Liver (tissue), 3 donors: ENCODE measurements around the gene GCNT4.

Experiments used
- EGR1 ChIP-seq, 2 donors: IDR thresholded peaks; 2 replicates each; pipeline ENCODE4 v1.6.1; 2016 to 2018; ENCODE audit warnings: antibody characterized with exemption in 2 of 2, low read depth in 2 of 2
- GABPA ChIP-seq, 2 donors: IDR thresholded peaks in 1 of 2; conservative IDR thresholded peaks in 1 of 2; 2 replicates each; pipeline ENCODE4 v1.6.1; 2016; ENCODE audit warnings: antibody characterized with exemption in 2 of 2, mild to moderate bottlenecking in 1 of 2, moderate library complexity in 1 of 2
- HNF4G ChIP-seq: IDR thresholded peaks from 2 replicates; pipeline ENCODE4 v1.6.1; 2016; ENCODE audit warnings: antibody characterized with exemption
- JUND ChIP-seq, 2 donors: IDR thresholded peaks; 2 replicates each; pipeline ENCODE4 v1.6.1; 2016; ENCODE audit warnings: antibody characterized with exemption in 2 of 2
- RAD21 ChIP-seq, 2 donors: IDR thresholded peaks; 2 replicates each; pipeline ENCODE4 v1.6.1; 2016; ENCODE audit warnings: antibody characterized with exemption in 2 of 2, mild to moderate bottlenecking in 2 of 2
- RXRA ChIP-seq, 2 donors: IDR thresholded peaks; 2 replicates each; pipeline ENCODE4 v1.6.1; 2017 to 2018; ENCODE audit warnings: antibody characterized with exemption in 2 of 2, mild to moderate bottlenecking in 1 of 2
- SP1 ChIP-seq: IDR thresholded peaks from 2 replicates; pipeline ENCODE4 v1.6.1; 2018; ENCODE audit warnings: antibody characterized with exemption, mild to moderate bottlenecking
- TAF1 ChIP-seq: conservative IDR thresholded peaks from 2 replicates; pipeline ENCODE4 v1.6.1; 2016; ENCODE audit warnings: antibody characterized with exemption, mild to moderate bottlenecking
- YY1 ChIP-seq: IDR thresholded peaks from 2 replicates; pipeline ENCODE4 v1.6.1; 2016; ENCODE audit warnings: antibody characterized with exemption, mild to moderate bottlenecking
- TF ChIP-seq, protein P1 (sequence below): fragments of 150-350 bp; IDR thresholded peaks from 2 replicates; pipeline ENCODE4 v1.5.1; 2017; ENCODE audit warnings: improper control_type of control experiment, low read depth, low read length; ENCODE audit not compliant: missing input control
- TF ChIP-seq, protein P2 (sequence below): IDR thresholded peaks from 2 replicates; pipeline ENCODE4 v1.6.1; 2016; ENCODE audit warnings: antibody characterized with exemption
- TF ChIP-seq, protein P3 (sequence below): IDR thresholded peaks from 2 replicates; pipeline ENCODE4 v1.6.1; 2016; ENCODE audit warnings: antibody characterized with exemption
- TF ChIP-seq, protein P4 (sequence below): IDR thresholded peaks from 2 replicates; pipeline ENCODE4 v1.6.1; 2016; ENCODE audit warnings: antibody characterized with exemption
- TF ChIP-seq, protein P5 (sequence below): IDR thresholded peaks from 2 replicates; pipeline ENCODE4 v1.6.1; 2016; ENCODE audit warnings: antibody characterized with exemption, mild to moderate bottlenecking
- donor health status: healthy.
- donor health status: healthy.

DNA sequence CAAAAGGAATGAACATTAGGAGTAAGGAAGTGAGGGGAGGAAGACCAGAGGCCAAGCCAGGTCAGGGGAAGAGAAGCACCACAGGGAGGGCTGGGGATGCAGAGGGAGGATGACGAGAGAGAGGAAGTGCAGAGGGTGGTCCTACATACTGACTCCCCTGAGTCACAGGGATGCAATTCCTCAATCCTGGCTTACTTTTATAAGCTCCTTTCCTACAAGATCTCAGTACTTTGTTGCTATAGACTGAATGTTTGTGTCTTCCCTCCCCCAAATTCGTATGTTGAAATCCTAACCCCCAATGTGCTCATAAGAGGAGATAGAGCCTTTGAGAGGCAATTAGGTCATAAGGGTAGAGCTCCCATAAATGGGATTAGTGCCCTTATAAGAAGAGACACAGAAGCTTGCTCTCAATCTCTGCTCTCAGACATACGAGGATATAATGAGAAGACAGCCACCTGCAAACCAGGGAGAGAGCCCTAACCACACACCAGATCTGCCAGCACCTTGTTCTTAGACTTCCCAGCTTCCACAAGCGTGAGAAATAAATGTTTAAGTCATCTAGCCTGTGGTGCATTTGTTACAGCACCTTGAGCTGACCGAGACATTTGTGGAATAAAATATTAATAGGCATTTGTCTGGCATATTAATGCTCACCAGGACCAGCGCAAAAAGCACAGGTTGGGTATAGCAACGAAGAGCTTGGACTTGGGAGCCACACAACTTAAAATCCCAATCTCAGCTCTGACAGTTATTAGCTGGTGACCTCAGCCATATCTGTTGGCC, 33.4 kb downstream of the GCNT4 start:
- TF ChIP-seq, protein P1, sequence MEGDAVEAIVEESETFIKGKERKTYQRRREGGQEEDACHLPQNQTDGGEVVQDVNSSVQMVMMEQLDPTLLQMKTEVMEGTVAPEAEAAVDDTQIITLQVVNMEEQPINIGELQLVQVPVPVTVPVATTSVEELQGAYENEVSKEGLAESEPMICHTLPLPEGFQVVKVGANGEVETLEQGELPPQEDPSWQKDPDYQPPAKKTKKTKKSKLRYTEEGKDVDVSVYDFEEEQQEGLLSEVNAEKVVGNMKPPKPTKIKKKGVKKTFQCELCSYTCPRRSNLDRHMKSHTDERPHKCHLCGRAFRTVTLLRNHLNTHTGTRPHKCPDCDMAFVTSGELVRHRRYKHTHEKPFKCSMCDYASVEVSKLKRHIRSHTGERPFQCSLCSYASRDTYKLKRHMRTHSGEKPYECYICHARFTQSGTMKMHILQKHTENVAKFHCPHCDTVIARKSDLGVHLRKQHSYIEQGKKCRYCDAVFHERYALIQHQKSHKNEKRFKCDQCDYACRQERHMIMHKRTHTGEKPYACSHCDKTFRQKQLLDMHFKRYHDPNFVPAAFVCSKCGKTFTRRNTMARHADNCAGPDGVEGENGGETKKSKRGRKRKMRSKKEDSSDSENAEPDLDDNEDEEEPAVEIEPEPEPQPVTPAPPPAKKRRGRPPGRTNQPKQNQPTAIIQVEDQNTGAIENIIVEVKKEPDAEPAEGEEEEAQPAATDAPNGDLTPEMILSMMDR, result no peak
- TF ChIP-seq GABPA (IDR thresholded peaks at IDR 0.05 in 1 of 2, conservative IDR thresholded peaks at IDR 0.05 in 1 of 2) (no peak), YY1 (no peak), RXRA (IDR thresholded peaks at IDR 0.05) (no peak), RAD21 (IDR thresholded peaks at IDR 0.05) (no peak), TAF1 (no peak), EGR1 (IDR thresholded peaks at IDR 0.05; ENCODE audit: low read depth in 2 of 2) (no peak), JUND (IDR thresholded peaks at IDR 0.05) (no peak), HNF4G (no peak), SP1 (no peak)
- TF ChIP-seq, protein P2, sequence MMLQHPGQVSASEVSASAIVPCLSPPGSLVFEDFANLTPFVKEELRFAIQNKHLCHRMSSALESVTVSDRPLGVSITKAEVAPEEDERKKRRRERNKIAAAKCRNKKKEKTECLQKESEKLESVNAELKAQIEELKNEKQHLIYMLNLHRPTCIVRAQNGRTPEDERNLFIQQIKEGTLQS, result no peak
- TF ChIP-seq, protein P3, sequence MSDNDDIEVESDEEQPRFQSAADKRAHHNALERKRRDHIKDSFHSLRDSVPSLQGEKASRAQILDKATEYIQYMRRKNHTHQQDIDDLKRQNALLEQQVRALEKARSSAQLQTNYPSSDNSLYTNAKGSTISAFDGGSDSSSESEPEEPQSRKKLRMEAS, result no peak
- TF ChIP-seq, protein P4, sequence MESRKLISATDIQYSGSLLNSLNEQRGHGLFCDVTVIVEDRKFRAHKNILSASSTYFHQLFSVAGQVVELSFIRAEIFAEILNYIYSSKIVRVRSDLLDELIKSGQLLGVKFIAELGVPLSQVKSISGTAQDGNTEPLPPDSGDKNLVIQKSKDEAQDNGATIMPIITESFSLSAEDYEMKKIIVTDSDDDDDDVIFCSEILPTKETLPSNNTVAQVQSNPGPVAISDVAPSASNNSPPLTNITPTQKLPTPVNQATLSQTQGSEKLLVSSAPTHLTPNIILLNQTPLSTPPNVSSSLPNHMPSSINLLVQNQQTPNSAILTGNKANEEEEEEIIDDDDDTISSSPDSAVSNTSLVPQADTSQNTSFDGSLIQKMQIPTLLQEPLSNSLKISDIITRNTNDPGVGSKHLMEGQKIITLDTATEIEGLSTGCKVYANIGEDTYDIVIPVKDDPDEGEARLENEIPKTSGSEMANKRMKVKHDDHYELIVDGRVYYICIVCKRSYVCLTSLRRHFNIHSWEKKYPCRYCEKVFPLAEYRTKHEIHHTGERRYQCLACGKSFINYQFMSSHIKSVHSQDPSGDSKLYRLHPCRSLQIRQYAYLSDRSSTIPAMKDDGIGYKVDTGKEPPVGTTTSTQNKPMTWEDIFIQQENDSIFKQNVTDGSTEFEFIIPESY, result no peak
- TF ChIP-seq, protein P5, sequence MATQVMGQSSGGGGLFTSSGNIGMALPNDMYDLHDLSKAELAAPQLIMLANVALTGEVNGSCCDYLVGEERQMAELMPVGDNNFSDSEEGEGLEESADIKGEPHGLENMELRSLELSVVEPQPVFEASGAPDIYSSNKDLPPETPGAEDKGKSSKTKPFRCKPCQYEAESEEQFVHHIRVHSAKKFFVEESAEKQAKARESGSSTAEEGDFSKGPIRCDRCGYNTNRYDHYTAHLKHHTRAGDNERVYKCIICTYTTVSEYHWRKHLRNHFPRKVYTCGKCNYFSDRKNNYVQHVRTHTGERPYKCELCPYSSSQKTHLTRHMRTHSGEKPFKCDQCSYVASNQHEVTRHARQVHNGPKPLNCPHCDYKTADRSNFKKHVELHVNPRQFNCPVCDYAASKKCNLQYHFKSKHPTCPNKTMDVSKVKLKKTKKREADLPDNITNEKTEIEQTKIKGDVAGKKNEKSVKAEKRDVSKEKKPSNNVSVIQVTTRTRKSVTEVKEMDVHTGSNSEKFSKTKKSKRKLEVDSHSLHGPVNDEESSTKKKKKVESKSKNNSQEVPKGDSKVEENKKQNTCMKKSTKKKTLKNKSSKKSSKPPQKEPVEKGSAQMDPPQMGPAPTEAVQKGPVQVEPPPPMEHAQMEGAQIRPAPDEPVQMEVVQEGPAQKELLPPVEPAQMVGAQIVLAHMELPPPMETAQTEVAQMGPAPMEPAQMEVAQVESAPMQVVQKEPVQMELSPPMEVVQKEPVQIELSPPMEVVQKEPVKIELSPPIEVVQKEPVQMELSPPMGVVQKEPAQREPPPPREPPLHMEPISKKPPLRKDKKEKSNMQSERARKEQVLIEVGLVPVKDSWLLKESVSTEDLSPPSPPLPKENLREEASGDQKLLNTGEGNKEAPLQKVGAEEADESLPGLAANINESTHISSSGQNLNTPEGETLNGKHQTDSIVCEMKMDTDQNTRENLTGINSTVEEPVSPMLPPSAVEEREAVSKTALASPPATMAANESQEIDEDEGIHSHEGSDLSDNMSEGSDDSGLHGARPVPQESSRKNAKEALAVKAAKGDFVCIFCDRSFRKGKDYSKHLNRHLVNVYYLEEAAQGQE, result no peak
